GM23338 (cell line): ENCODE data around the gene PHC2. TPM values are rescaled to one million over a fixed set of nuclear protein-coding genes. Genes with fewer than 3 reads are reported as not detected.

ENCODE experiments used
- ATAC-seq: fragments of 200-7000 bp; cut with Tn5 transposase; 3 replicates; pipeline ENCODE4 v1.9.1; 2020
- DNase-seq: peaks from one replicate; pipeline ENCODE4 v3.0.0-alpha.2; 2015; ENCODE audit warnings: low spot score
- H2AFZ ChIP-seq: fragments of 200-600 bp; sonication (generic); 2 replicates; pipeline ENCODE4 v1.8.0; 2016; ENCODE audit warnings: antibody characterized with exemption, mild to moderate bottlenecking, moderate library complexity
- H3F3A ChIP-seq: fragments of 200-600 bp; sonication (generic); replicated peaks from 2 replicates; pipeline ENCODE4 v1.8.0; 2017; ENCODE audit warnings: antibody characterized with exemption, mixed run types, low read depth
- H3K27ac ChIP-seq: fragments of 200-600 bp; sonication (generic); 2 replicates; pipeline ENCODE4 v1.6.1; 2016; ENCODE audit warnings: low read depth
- H3K27me3 ChIP-seq: fragments of 200-600 bp; sonication (generic); 2 replicates; pipeline ENCODE4 v1.8.0; 2016; ENCODE audit warnings: mild to moderate bottlenecking, mixed run types, moderate library complexity; ENCODE audit not compliant: insufficient read depth
- H3K36me3 ChIP-seq: fragments of 200-600 bp; sonication (generic); 2 replicates; pipeline ENCODE4 v1.8.0; 2016; ENCODE audit warnings: mild to moderate bottlenecking; ENCODE audit not compliant: insufficient read depth
- H3K4me1 ChIP-seq: fragments of 200-600 bp; sonication (generic); 2 replicates; pipeline ENCODE4 v1.8.0; 2016; ENCODE audit warnings: mild to moderate bottlenecking, moderate library complexity; ENCODE audit not compliant: insufficient read depth
- H3K4me2 ChIP-seq: fragments of 200-600 bp; sonication (generic); 2 replicates; pipeline ENCODE4 v1.7.1; 2017; ENCODE audit warnings: mixed run types
- H3K4me3 ChIP-seq: fragments of 200-600 bp; sonication (generic); 2 replicates; pipeline ENCODE4 v1.6.1; 2016; ENCODE audit warnings: mixed run types
- H3K79me2 ChIP-seq: fragments of 200-600 bp; sonication (generic); replicated peaks from 2 replicates; pipeline ENCODE4 v1.8.0; 2017; ENCODE audit warnings: mild to moderate bottlenecking; ENCODE audit not compliant: insufficient read depth
- H3K9me2 ChIP-seq: fragments of 200-600 bp; sonication (generic); 2 replicates; pipeline ENCODE4 v1.8.0; 2017; ENCODE audit not compliant: insufficient read depth
- H4K20me1 ChIP-seq: fragments of 200-600 bp; sonication (generic); replicated peaks from 2 replicates; pipeline ENCODE4 v1.8.0; 2017; ENCODE audit warnings: mild to moderate bottlenecking; ENCODE audit not compliant: insufficient read depth
- H3K27ac Mint-ChIP-seq: 2 replicates; pipeline ENCODE4 v1.8.0; 2020; ENCODE audit warnings: inconsistent platforms, mild to moderate bottlenecking, moderate library complexity, mixed read lengths
- H3K27me3 Mint-ChIP-seq: 3 replicates; pipeline ENCODE4 v1.8.0; 2022; ENCODE audit warnings: low read depth, mild to moderate bottlenecking, moderate library complexity, mixed read lengths, inconsistent platforms; ENCODE audit not compliant: insufficient read depth, poor library complexity
- H3K36me3 Mint-ChIP-seq: 3 replicates; pipeline ENCODE4 v1.8.0; 2021; ENCODE audit warnings: low read depth, mild to moderate bottlenecking, inconsistent platforms, moderate library complexity, mixed read lengths
- H3K4me1 Mint-ChIP-seq: 3 replicates; pipeline ENCODE4 v1.8.0; 2020; ENCODE audit warnings: mild to moderate bottlenecking, inconsistent platforms, mixed read lengths
- H3K4me3 Mint-ChIP-seq: 3 replicates; pipeline ENCODE4 v1.8.0; 2021; ENCODE audit warnings: moderate library complexity, mild to moderate bottlenecking, inconsistent platforms, mixed read lengths
- H3K9me3 Mint-ChIP-seq: 3 replicates; pipeline ENCODE4 v1.8.0; 2020; ENCODE audit warnings: moderate library complexity, mild to moderate bottlenecking, inconsistent platforms, mixed read lengths
- EZH2 ChIP-seq: fragments of 200-600 bp; sonication (generic); IDR thresholded peaks from one replicate; pipeline ENCODE4 v1.8.0; 2017; ENCODE audit warnings: antibody characterized with exemption, mild to moderate bottlenecking, low read depth; ENCODE audit not compliant: unreplicated experiment
- STAT1 ChIP-seq: IDR thresholded peaks from one replicate; pipeline ENCODE4 v1.6.1; 2016; ENCODE audit warnings: antibody characterized with exemption; ENCODE audit not compliant: unreplicated experiment
- polyA plus RNA-seq: library from polyadenylated mRNA; unstranded; fragments of >200 nt; fragmentation: Nextera tagmentation; extraction: Ambion mirVana; gene quantifications from 2 replicates; pipeline ENCODE4 v1.2.1, GENCODE V29; 2016
- total RNA-seq: library from RNA; depleted of rRNA; stranded (reverse); fragments of >200 nt; shearing (Covaris generic); gene quantifications from 2 replicates; pipeline ENCODE4 v1.2.3, GENCODE V29; 2014
- TF ChIP-seq, protein P1 (sequence below), 2 experiments: fragments of 200-600 bp in 1 of 2; sonication (generic) in 1 of 2; conservative IDR thresholded peaks; 2 replicates each; pipeline versions ENCODE4 v1.5.1 to v1.6.1; 2016 to 2017; ENCODE audit warnings: antibody characterized with exemption in 2 of 2, low read depth in 2 of 2, mild to moderate bottlenecking in 2 of 2, moderate library complexity in 1 of 2
- TF ChIP-seq, protein P2 (sequence below): fragments of 250-450 bp; sonication (Bioruptor Pico); IDR thresholded peaks from 2 replicates; pipeline ENCODE4 v1.5.0; 2020; ENCODE audit warnings: mild to moderate bottlenecking, moderate library complexity

PHC2 gene
- total and polyA plus RNA-seq, 2 experiments from 2014 or later, result 1.7 to 7.3 TPM

- DNase-seq (no peak), ATAC-seq (no peak)
- H3K36me3 ChIP-seq, result no peaks in the 10 kb centered on the region
- no peaks in the 10 kb centered on the region for H3K27me3 Mint-ChIP-seq
- H3F3A ChIP-seq, result no peaks in the 10 kb centered on the region
- no peak overlapping the region for H3K4me2 ChIP-seq
- peaks cover 3% of the 10 kb centered on the region; the same call in 1 of the 2 replicates for H3K4me1 ChIP-seq
- H3K36me3 Mint-ChIP-seq, result no peaks in the 10 kb centered on the region
- no peak overlapping the region for H3K27ac ChIP-seq
- TF ChIP-seq STAT1 (no peak), EZH2 (no peak)
- TF ChIP-seq, protein P1, sequence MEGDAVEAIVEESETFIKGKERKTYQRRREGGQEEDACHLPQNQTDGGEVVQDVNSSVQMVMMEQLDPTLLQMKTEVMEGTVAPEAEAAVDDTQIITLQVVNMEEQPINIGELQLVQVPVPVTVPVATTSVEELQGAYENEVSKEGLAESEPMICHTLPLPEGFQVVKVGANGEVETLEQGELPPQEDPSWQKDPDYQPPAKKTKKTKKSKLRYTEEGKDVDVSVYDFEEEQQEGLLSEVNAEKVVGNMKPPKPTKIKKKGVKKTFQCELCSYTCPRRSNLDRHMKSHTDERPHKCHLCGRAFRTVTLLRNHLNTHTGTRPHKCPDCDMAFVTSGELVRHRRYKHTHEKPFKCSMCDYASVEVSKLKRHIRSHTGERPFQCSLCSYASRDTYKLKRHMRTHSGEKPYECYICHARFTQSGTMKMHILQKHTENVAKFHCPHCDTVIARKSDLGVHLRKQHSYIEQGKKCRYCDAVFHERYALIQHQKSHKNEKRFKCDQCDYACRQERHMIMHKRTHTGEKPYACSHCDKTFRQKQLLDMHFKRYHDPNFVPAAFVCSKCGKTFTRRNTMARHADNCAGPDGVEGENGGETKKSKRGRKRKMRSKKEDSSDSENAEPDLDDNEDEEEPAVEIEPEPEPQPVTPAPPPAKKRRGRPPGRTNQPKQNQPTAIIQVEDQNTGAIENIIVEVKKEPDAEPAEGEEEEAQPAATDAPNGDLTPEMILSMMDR (conservative IDR thresholded peaks at IDR 0.05; ENCODE audit: low read depth in 2 of 2), result no peak
- TF ChIP-seq, protein P2, sequence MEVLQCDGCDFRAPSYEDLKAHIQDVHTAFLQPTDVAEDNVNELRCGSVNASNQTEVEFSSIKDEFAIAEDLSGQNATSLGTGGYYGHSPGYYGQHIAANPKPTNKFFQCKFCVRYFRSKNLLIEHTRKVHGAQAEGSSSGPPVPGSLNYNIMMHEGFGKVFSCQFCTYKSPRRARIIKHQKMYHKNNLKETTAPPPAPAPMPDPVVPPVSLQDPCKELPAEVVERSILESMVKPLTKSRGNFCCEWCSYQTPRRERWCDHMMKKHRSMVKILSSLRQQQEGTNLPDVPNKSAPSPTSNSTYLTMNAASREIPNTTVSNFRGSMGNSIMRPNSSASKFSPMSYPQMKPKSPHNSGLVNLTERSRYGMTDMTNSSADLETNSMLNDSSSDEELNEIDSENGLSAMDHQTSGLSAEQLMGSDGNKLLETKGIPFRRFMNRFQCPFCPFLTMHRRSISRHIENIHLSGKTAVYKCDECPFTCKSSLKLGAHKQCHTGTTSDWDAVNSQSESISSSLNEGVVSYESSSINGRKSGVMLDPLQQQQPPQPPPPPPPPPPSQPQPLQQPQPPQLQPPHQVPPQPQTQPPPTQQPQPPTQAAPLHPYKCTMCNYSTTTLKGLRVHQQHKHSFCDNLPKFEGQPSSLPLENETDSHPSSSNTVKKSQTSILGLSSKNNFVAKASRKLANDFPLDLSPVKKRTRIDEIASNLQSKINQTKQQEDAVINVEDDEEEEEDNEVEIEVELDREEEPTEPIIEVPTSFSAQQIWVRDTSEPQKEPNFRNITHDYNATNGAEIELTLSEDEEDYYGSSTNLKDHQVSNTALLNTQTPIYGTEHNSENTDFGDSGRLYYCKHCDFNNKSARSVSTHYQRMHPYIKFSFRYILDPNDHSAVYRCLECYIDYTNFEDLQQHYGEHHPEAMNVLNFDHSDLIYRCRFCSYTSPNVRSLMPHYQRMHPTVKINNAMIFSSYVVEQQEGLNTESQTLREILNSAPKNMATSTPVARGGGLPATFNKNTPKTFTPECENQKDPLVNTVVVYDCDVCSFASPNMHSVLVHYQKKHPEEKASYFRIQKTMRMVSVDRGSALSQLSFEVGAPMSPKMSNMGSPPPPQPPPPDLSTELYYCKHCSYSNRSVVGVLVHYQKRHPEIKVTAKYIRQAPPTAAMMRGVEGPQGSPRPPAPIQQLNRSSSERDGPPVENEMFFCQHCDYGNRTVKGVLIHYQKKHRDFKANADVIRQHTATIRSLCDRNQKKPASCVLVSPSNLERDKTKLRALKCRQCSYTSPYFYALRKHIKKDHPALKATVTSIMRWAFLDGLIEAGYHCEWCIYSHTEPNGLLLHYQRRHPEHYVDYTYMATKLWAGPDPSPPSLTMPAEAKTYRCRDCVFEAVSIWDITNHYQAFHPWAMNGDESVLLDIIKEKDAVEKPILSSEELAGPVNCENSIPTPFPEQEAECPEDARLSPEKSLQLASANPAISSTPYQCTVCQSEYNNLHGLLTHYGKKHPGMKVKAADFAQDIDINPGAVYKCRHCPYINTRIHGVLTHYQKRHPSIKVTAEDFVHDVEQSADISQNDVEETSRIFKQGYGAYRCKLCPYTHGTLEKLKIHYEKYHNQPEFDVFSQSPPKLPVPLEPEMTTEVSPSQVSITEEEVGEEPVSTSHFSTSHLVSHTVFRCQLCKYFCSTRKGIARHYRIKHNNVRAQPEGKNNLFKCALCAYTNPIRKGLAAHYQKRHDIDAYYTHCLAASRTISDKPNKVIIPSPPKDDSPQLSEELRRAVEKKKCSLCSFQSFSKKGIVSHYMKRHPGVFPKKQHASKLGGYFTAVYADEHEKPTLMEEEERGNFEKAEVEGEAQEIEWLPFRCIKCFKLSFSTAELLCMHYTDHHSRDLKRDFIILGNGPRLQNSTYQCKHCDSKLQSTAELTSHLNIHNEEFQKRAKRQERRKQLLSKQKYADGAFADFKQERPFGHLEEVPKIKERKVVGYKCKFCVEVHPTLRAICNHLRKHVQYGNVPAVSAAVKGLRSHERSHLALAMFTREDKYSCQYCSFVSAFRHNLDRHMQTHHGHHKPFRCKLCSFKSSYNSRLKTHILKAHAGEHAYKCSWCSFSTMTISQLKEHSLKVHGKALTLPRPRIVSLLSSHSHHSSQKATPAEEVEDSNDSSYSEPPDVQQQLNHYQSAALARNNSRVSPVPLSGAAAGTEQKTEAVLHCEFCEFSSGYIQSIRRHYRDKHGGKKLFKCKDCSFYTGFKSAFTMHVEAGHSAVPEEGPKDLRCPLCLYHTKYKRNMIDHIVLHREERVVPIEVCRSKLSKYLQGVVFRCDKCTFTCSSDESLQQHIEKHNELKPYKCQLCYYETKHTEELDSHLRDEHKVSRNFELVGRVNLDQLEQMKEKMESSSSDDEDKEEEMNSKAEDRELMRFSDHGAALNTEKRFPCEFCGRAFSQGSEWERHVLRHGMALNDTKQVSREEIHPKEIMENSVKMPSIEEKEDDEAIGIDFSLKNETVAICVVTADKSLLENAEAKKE (CRISPR knock-in tag), result no peak
- peaks cover 16% of the 10 kb centered on the region; the same call in 2 of the 3 replicates for H3K4me1 Mint-ChIP-seq
- no peak overlapping the region for H2AFZ ChIP-seq
- H3K9me3 Mint-ChIP-seq, result no peaks in the 10 kb centered on the region; the same call in 1 of the 3 replicates
- no peak overlapping the region for H3K4me3 ChIP-seq
- no peak overlapping the region for H3K4me3 Mint-ChIP-seq
- H3K27me3 ChIP-seq, result no peaks in the 10 kb centered on the region
- H3K9me2 ChIP-seq, result no peaks in the 10 kb centered on the region; the same call in 1 of the 2 replicates
- no peak overlapping the region for H3K27ac Mint-ChIP-seq
- H4K20me1 ChIP-seq, result no peaks in the 10 kb centered on the region; the same call in 1 of the 2 replicates
- H3K79me2 ChIP-seq, result no peaks in the 10 kb centered on the region
Measured at GRCh38 chr1:33397125-33397506, 33.8 kb downstream of the PHC2 start.
